ENCODE data around the gene FADS2. TPM values are rescaled to one million over a fixed set of nuclear protein-coding genes. Genes with fewer than 3 reads are reported as not detected.

The FADS2 gene
- total and polyA plus RNA-seq, 2 experiments from 2014 or later = 317 to 356 TPM

GRCh38 chr11:61815790-61816735 is 12.0 kb upstream of the FADS2 start:
- Histone ChIP-seq H3K79me2 (peaks cover 33% of the 10 kb centered on the region), H2AFZ (peak overlapping the region; percentile 45), H3K36me3 (replicated peaks; ENCODE audit: insufficient read depth, low read depth) (no peaks in the 10 kb centered on the region), H3K4me3 (peak overlapping the region; percentile 95), H3K9me3 (ENCODE audit: low read depth) (no peaks in the 10 kb centered on the region), H3K4me1 (ENCODE audit: insufficient read depth) (peaks cover 20% of the 10 kb centered on the region), H3K4me2 (peak overlapping the region; percentile 94), H3K27ac (peak overlapping the region; percentile 97), H3K9me2 (replicated peaks; ENCODE audit: insufficient read depth) (no peaks in the 10 kb centered on the region), H3K27me3 (no peaks in the 10 kb centered on the region), H4K20me1 (ENCODE audit: insufficient read depth, poor library complexity, severe bottlenecking) (no peaks in the 10 kb centered on the region)
- WGBS (ENCODE audit: low lambda C conversion rate, missing lambda C conversion rate) = under 1% methylated on average over 69 of the region's 69 CpGs
- DNase-seq (ENCODE audit: low spot score) = peak; percentile 81
- TF ChIP-seq CTCF (IDR thresholded peaks at IDR 0.05; ENCODE audit: poor library complexity) = no peak
- no peak for TF ChIP-seq EZH2phosphoT487 (IDR thresholded peaks at IDR 0.05; ENCODE audit: low read depth, severe bottlenecking, unreplicated experiment)
- no peak for TF ChIP-seq EZH2 (IDR thresholded peaks at IDR 0.05; ENCODE audit: borderline replicate concordance)

- peak within 1 kb of the TSS; percentile 45 for H2AFZ ChIP-seq
Measured at GRCh38 chr11:61816736-61817455, 11.2 kb upstream of the FADS2 start, which contains the start of gene FADS1. Gene FADS1 (minus strand): TSS chr11:61817003. CDS start chr11:61816929, 74 bp downstream.

More at GRCh38 chr11:61816736-61817455, 11.2 kb upstream of the FADS2 start, which contains the start of gene FADS1:
- Histone ChIP-seq H3K27ac (peak within 1 kb of the TSS; percentile 97), H3K79me2 (peaks cover 33% of the 10 kb centered on the region), H3K9me2 (replicated peaks; ENCODE audit: insufficient read depth) (no peaks in the 10 kb centered on the region), H4K20me1 (ENCODE audit: insufficient read depth, poor library complexity, severe bottlenecking) (no peaks in the 10 kb centered on the region), H3K36me3 (replicated peaks; ENCODE audit: insufficient read depth, low read depth) (no peaks in the 10 kb centered on the region), H3K4me1 (ENCODE audit: insufficient read depth) (peaks cover 20% of the 10 kb centered on the region), H3K9me3 (ENCODE audit: low read depth) (no peaks in the 10 kb centered on the region), H3K4me2 (peak within 1 kb of the TSS; percentile 94), H3K4me3 (peak within 1 kb of the TSS; percentile 95), H3K27me3 (no peaks in the 10 kb centered on the region)
- under 1% methylated on average over 62 of the region's 73 CpGs for WGBS (ENCODE audit: low lambda C conversion rate, missing lambda C conversion rate)
- peak; percentile 73 for TF ChIP-seq CTCF (IDR thresholded peaks at IDR 0.05; ENCODE audit: poor library complexity)
- TF ChIP-seq EZH2phosphoT487 (IDR thresholded peaks at IDR 0.05; ENCODE audit: low read depth, severe bottlenecking, unreplicated experiment) = no peak
- no peak for TF ChIP-seq EZH2 (IDR thresholded peaks at IDR 0.05; ENCODE audit: borderline replicate concordance)
- peak; percentile 99 for DNase-seq (ENCODE audit: low spot score)
